GM12875 (cell line): ENCODE data around the gene SASH1.

Source experiments
- H3K4me3 ChIP-seq: one replicate; pipeline ENCODE4 v1.5.1; 2011; ENCODE audit warnings: low read depth, low read length, control low read depth
- CTCF ChIP-seq: IDR thresholded peaks from 2 replicates; pipeline ENCODE4 v1.5.1; 2011; ENCODE audit warnings: low read depth, mild to moderate bottlenecking, control low read depth, inconsistent platforms, low read length, moderate library complexity, borderline replicate concordance; ENCODE audit not compliant: insufficient read depth

The SASH1 gene

GRCh38 chr6:148463671-148464070 is 121.0 kb downstream of the SASH1 start:
- H3K4me3 ChIP-seq, result no peak overlapping the region
- no peak for TF ChIP-seq CTCF

- H3K4me3 ChIP-seq, result no peak overlapping the region
- peak; percentile 70 for TF ChIP-seq CTCF
Observed at GRCh38 chr6:148464319-148465010, 121.8 kb downstream of the SASH1 start.

- H3K4me3 ChIP-seq, result no peak overlapping the region
- TF ChIP-seq CTCF, result no peak
Observed at GRCh38 chr6:148465011-148465335, 122.3 kb downstream of the SASH1 start.

GRCh38 chr6:148465670-148466069 is 123.0 kb downstream of the SASH1 start:
- TF ChIP-seq CTCF, result no peak
- no peak overlapping the region for H3K4me3 ChIP-seq

GRCh38 chr6:148466158-148466557 is 123.5 kb downstream of the SASH1 start:
- no peak overlapping the region for H3K4me3 ChIP-seq
- TF ChIP-seq CTCF, result no peak

GRCh38 chr6:148467926-148468325 is 125.3 kb downstream of the SASH1 start:
- no peak overlapping the region for H3K4me3 ChIP-seq

More at GRCh38 chr6:148467926-148468325, 125.3 kb downstream of the SASH1 start:
- no peak for TF ChIP-seq CTCF
